Esophagus squamous epithelium (tissue), 5 donors: ENCODE measurements around the gene VRK1. TPM values are rescaled to one million over a fixed set of nuclear protein-coding genes. Genes with fewer than 3 reads are reported as not detected.

Experiments
- DNase-seq: peaks from one replicate; lab custom pipeline; 2025; lab: John Stamatoyannopoulos, UW
- H3K27ac ChIP-seq, 4 donors: fragments of 200-600 bp; sonication (generic); one replicate each; pipeline ENCODE4 v1.5.1; 2016 to 2019; ENCODE audit warnings: mild to moderate bottlenecking in 1 of 4
- H3K27me3 ChIP-seq, 4 donors: fragments of 200-600 bp; sonication (generic); 1 replicate in 3 of 4; 2 replicates in 1 of 4; pipeline versions ENCODE4 v1.5.1 to v1.6.0; 2017 to 2021; ENCODE audit warnings: antibody characterized with exemption in 1 of 4
- H3K36me3 ChIP-seq, 3 donors: fragments of 200-600 bp; sonication (generic); one replicate each; pipeline ENCODE4 v1.5.1; 2016 to 2019
- H3K4me1 ChIP-seq, 3 donors: fragments of 200-600 bp; sonication (generic); one replicate each; pipeline ENCODE4 v1.5.1; 2017 to 2019
- H3K4me3 ChIP-seq, 4 donors: fragments of 200-600 bp; sonication (generic); 1 replicate in 3 of 4; 2 replicates in 1 of 4; pipeline ENCODE4 v1.5.1; 2016 to 2019; ENCODE audit warnings: mild to moderate bottlenecking in 2 of 4, moderate library complexity in 1 of 4
- H3K9me3 ChIP-seq, 3 donors: fragments of 200-600 bp; sonication (generic); one replicate each; pipeline ENCODE4 v1.5.1; 2016 to 2019
- POLR2A ChIP-seq, 4 donors: fragments of 450-650 bp; IDR thresholded peaks; one replicate each; pipeline ENCODE4 v1.6.1; 2017; ENCODE audit warnings: antibody characterized with exemption in 4 of 4, mild to moderate bottlenecking in 4 of 4, moderate library complexity in 3 of 4
- WGBS, 2 donors: methylation state at CpG; one replicate each; pipeline ENCODE4 v1.1.5; 2018; 5-methylcytosine and 5-hydroxymethylcytosine counted together
- intact Hi-C: fragments of 100-400 bp; cut with DNase I; formaldehyde crosslinking; loops from one replicate; pipeline ENCODE4 v1.15.0; 2022
- total RNA-seq, 4 donors: library from RNA; depleted of rRNA; stranded (reverse); fragments of >200 nt; gene quantifications; one replicate each; pipeline ENCODE4 v1.1.0, GENCODE V29; 2016
- TF ChIP-seq, protein P1 (sequence below), 6 experiments: fragments of 450-650 bp in 4 of 6; fragments of 200-600 bp in 2 of 6; sonication (generic) in 2 of 6; IDR thresholded peaks; one replicate each; pipeline ENCODE4 v1.5.1; 2016 to 2019; ENCODE audit warnings: antibody characterized with exemption in 6 of 6, mild to moderate bottlenecking in 4 of 6, moderate library complexity in 4 of 6
- donor health status: DM: yes; HTN: yes; CAD: no.

VRK1 gene
- total RNA-seq, 4 donors from 2014 or later: 14.4 to 32.6 (median 25.3) TPM

DNA sequence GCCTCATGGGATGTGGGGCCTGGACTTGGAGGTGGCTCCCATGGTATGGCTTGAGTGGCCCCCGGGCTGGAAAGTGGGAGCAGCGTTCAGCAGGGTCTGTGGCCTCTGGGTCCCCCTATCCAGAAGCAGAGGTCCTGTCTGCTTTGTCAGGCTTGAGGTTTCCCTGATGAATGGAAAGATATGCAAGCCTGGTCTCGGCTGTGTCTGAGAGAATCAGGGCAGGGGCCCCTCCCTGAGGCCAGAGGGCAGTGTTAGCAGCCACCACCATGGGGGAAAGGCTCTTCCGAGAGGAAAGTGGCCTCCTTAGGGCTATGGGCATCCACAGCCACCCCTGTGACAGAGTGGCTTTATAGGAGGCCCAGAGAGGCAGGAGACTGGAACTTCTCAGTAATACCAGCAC lies 128.2 kb downstream of the VRK1 start:
- H3K36me3 ChIP-seq: no peaks in the 10 kb centered on the region
- TF ChIP-seq, protein P1, sequence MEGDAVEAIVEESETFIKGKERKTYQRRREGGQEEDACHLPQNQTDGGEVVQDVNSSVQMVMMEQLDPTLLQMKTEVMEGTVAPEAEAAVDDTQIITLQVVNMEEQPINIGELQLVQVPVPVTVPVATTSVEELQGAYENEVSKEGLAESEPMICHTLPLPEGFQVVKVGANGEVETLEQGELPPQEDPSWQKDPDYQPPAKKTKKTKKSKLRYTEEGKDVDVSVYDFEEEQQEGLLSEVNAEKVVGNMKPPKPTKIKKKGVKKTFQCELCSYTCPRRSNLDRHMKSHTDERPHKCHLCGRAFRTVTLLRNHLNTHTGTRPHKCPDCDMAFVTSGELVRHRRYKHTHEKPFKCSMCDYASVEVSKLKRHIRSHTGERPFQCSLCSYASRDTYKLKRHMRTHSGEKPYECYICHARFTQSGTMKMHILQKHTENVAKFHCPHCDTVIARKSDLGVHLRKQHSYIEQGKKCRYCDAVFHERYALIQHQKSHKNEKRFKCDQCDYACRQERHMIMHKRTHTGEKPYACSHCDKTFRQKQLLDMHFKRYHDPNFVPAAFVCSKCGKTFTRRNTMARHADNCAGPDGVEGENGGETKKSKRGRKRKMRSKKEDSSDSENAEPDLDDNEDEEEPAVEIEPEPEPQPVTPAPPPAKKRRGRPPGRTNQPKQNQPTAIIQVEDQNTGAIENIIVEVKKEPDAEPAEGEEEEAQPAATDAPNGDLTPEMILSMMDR (IDR thresholded peaks at IDR 0.05): no peak
- TF ChIP-seq POLR2A (IDR thresholded peaks at IDR 0.05): no peak
- no peaks in the 10 kb centered on the region for H3K4me1 ChIP-seq
- WGBS, 2 donors: 71 to 85% methylated on average over 1 to 3 of the region's 4 CpGs
- H3K27ac ChIP-seq: no peak overlapping the region
- no peaks in the 10 kb centered on the region for H3K27me3 ChIP-seq
- no peak overlapping the region for H3K4me3 ChIP-seq
- intact Hi-C loops: no loop called here
- peaks cover 0 to 7% (median 0%) of the 10 kb centered on the region in 3 donors for H3K9me3 ChIP-seq
- DNase-seq: no peak

DNA sequence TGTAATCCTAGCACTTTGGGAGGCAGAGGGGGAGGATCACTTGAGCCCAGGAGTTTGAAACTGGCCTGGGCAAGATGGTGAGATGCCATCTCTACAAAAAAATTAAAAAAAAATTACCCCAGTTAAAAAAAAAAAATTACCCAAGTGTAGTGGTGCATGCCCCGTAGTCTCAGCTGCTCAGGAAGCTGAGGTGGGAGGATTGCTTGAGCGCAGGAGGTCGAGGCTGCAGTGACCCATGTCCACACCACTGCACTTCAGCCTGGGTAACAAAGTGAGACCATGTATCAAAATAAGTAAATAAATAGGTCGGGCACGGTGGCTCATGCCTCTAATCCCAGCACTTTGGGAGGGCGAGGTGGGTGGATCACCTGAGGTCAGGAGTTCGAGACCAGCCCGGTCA lies 128.8 kb downstream of the VRK1 start:
- DNase-seq: no peak
- Histone ChIP-seq H3K36me3 (no peaks in the 10 kb centered on the region), H3K27ac (no peak overlapping the region), H3K9me3 (peaks cover 0 to 7% (median 0%) of the 10 kb centered on the region in 3 donors), H3K4me1 (no peaks in the 10 kb centered on the region), H3K4me3 (no peak overlapping the region), H3K27me3 (no peaks in the 10 kb centered on the region)
- 80 to 100% methylated on average over 8 of the region's 8 CpGs for WGBS, 2 donors
- intact Hi-C loops: no loop called here
- no peak for TF ChIP-seq POLR2A (IDR thresholded peaks at IDR 0.05)
- TF ChIP-seq, protein P1 (IDR thresholded peaks at IDR 0.05): no peak

DNA sequence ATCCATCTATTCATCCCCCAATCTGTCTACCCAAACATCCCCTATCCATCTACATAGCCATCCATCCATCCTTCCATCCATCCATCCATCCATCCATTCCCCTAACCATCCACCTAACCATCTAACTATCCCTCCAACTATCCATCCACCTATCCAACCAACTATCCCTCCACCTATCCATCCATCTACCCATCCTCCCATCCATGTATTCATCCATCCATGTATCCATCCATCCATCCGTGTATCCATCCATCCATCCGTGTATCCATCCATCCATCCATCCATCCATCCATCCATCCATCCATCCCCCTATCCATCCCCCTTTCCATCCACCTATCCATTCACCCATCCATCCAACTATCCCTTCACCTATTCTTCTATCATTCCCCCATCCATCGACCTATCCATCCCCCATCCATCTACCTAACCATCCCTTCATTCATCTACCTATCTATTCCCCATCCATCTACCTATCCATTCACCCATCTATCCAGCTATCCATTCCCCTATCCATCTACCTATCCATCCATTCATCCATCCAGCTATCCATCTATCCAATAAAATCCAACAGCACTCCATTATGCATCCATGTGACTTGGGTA lies 131.7 kb downstream of the VRK1 start:
- 89 to 93% methylated on average over 3 of the region's 3 CpGs for WGBS, 2 donors
- no peaks in the 10 kb centered on the region for H3K27me3 ChIP-seq

DNA sequence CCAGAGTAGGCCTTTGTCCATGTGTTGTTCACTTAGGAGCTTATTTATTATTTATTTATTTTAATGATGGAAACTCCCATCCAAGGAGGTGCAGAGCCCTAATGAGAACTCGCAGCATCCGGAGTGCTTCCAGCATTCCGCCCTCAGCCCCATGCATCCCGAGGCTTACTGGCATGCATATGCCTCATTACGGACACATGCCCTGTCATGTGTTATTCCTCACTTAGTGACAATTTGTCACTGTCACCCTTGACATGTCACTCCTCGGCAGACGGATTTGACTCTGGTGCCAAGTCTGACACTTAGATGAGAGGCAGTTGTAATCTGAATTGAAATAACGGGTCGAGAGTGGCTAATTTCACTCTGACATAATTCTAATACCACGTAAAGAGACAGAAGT lies 132.8 kb downstream of the VRK1 start:
- Histone ChIP-seq H3K4me3 (no peak overlapping the region), H3K27ac (no peak overlapping the region), H3K27me3 (no peaks in the 10 kb centered on the region), H3K9me3 (no peaks in the 10 kb centered on the region), H3K36me3 (no peaks in the 10 kb centered on the region), H3K4me1 (no peaks in the 10 kb centered on the region)
- DNase-seq: no peak
- TF ChIP-seq, protein P1 (IDR thresholded peaks at IDR 0.05): no peak
- no peak for TF ChIP-seq POLR2A (IDR thresholded peaks at IDR 0.05)
- intact Hi-C loops: no loop called here
- 63 to 76% methylated on average over 10 of the region's 10 CpGs for WGBS, 2 donors

More for the DNA sequence above, 131.7 kb downstream of the VRK1 start:
- no peak for DNase-seq
- TF ChIP-seq POLR2A (IDR thresholded peaks at IDR 0.05): no peak
- TF ChIP-seq, protein P1 (IDR thresholded peaks at IDR 0.05): no peak
- Histone ChIP-seq H3K36me3 (no peaks in the 10 kb centered on the region), H3K9me3 (no peaks in the 10 kb centered on the region), H3K4me3 (no peak overlapping the region), H3K4me1 (no peaks in the 10 kb centered on the region), H3K27ac (no peak overlapping the region)
- intact Hi-C loops: no loop called here

DNA sequence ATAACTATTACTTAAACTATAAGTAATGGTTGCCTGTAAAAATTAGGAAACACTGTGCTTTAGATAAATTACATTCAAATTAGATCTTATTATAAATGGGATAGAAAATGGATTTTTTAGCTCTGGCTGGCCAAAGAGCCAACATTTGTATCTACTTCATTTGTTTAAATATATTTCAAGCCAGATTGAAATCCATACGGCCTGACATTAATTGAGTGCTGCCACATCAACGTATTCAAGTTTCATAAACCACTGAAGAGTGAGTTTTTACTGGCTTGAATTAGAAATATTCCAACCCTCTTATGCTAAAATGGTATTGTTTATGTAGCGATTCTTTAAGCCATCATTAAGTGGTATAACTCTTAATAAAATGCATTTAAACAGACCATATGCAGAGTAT lies 133.3 kb downstream of the VRK1 start:
- TF ChIP-seq POLR2A (IDR thresholded peaks at IDR 0.05): no peak
- TF ChIP-seq, protein P1 (IDR thresholded peaks at IDR 0.05): no peak
- no peak for DNase-seq
- H3K27ac ChIP-seq: no peak overlapping the region
- H3K27me3 ChIP-seq: no peaks in the 10 kb centered on the region
- H3K4me1 ChIP-seq: no peaks in the 10 kb centered on the region
- no peaks in the 10 kb centered on the region for H3K9me3 ChIP-seq
- 67 to 82% methylated on average over 3 of the region's 3 CpGs for WGBS, 2 donors
- no peak overlapping the region for H3K4me3 ChIP-seq
- H3K36me3 ChIP-seq: no peaks in the 10 kb centered on the region
- intact Hi-C loops: no loop called here
